GM21786 (cell line): ENCODE results near the gene MAP4K4.

Experiments used
- ATAC-seq: cut with Tn5 transposase; IDR thresholded peaks from one replicate; pipeline ENCODE4 v1.9.1; 2021; ENCODE audit not compliant: unreplicated experiment

The MAP4K4 gene

GRCh38 chr2:101692041-101692440, 5.5 kb upstream of the MAP4K4 start:
- no peak for ATAC-seq

- no peak for ATAC-seq
These were observed 4.7 kb upstream of the MAP4K4 start for GRCh38 chr2:101692766-101693165.

GRCh38 chr2:101693991-101694588, 3.4 kb upstream of the MAP4K4 start:
- no peak for ATAC-seq

GRCh38 chr2:101696272-101697123, 1.0 kb upstream of the MAP4K4 start:
- ATAC-seq, result no peak

GRCh38 chr2:101698014-101698843, 722 bp downstream of the MAP4K4 start:
- no peak for ATAC-seq

GRCh38 chr2:101698844-101699754, 1.6 kb downstream of the MAP4K4 start:
- no peak for ATAC-seq

GRCh38 chr2:101699755-101700461, 2.4 kb downstream of the MAP4K4 start:
- no peak for ATAC-seq

GRCh38 chr2:101704046-101704466, 6.5 kb downstream of the MAP4K4 start:
- no peak for ATAC-seq

GRCh38 chr2:101704816-101705578, 7.5 kb downstream of the MAP4K4 start:
- ATAC-seq, result no peak

GRCh38 chr2:101706121-101706818, 8.8 kb downstream of the MAP4K4 start:
- no peak for ATAC-seq

- no peak for ATAC-seq
These were observed 9.3 kb downstream of the MAP4K4 start for GRCh38 chr2:101706819-101707177.

- ATAC-seq, result no peak
These were observed 12.5 kb downstream of the MAP4K4 start for GRCh38 chr2:101710036-101710435.

GRCh38 chr2:101710471-101711318, 13.2 kb downstream of the MAP4K4 start:
- no peak for ATAC-seq

GRCh38 chr2:101714118-101714517, 16.6 kb downstream of the MAP4K4 start:
- ATAC-seq, result no peak

- ATAC-seq, result peak; percentile 65
These were observed 19.8 kb downstream of the MAP4K4 start for GRCh38 chr2:101717071-101717845.

- ATAC-seq, result no peak
These were observed 21.0 kb downstream of the MAP4K4 start for GRCh38 chr2:101718479-101718878.

- ATAC-seq, result no peak
These were observed 21.6 kb downstream of the MAP4K4 start for GRCh38 chr2:101718993-101719571.
